OCI-LY1 (cell line): Measurements from ENCODE around the gene TANC1.

ENCODE experiments used
- H2AFZ ChIP-seq: fragments of 200-600 bp; sonication (generic), shearing (Covaris generic); 2 replicates; pipeline ENCODE4 v1.6.0; 2014; ENCODE audit warnings: antibody characterized with exemption, mild to moderate bottlenecking, low read length
- H3F3A ChIP-seq: fragments of 200-600 bp; sonication (generic), shearing (Covaris generic); 2 replicates; pipeline ENCODE4 v1.6.0; 2014; ENCODE audit warnings: mild to moderate bottlenecking, antibody characterized with exemption, low read length, moderate library complexity; ENCODE audit not compliant: insufficient read depth
- H3K27ac ChIP-seq: fragments of 200-600 bp; sonication (generic); 2 replicates; pipeline ENCODE4 v1.5.1; 2014; ENCODE audit warnings: low read length, mixed run types, mild to moderate bottlenecking, low read depth; ENCODE audit not compliant: poor library complexity, severe bottlenecking
- H3K27me3 ChIP-seq: fragments of 200-600 bp; sonication (generic); 2 replicates; pipeline ENCODE4 v1.6.0; 2014; ENCODE audit warnings: antibody characterized with exemption, mild to moderate bottlenecking, low read length, moderate library complexity; ENCODE audit not compliant: insufficient read depth
- H3K36me3 ChIP-seq: fragments of 200-600 bp; sonication (generic); 2 replicates; pipeline ENCODE4 v1.6.1; 2014; ENCODE audit warnings: mild to moderate bottlenecking, antibody characterized with exemption, low read length, moderate library complexity, mixed read lengths; ENCODE audit not compliant: insufficient read depth
- H3K4me1 ChIP-seq: fragments of 200-600 bp; sonication (generic); 2 replicates; pipeline ENCODE4 v1.5.1; 2014; ENCODE audit warnings: mild to moderate bottlenecking, low read length, moderate library complexity; ENCODE audit not compliant: insufficient read depth, severe bottlenecking
- H3K4me2 ChIP-seq: fragments of 200-600 bp; sonication (generic), shearing (Covaris generic); 2 replicates; pipeline ENCODE4 v1.6.1; 2014; ENCODE audit warnings: low read length
- H3K4me3 ChIP-seq: fragments of 200-600 bp; sonication (generic); 2 replicates; pipeline ENCODE4 v1.5.1; 2014; ENCODE audit warnings: low read length, low read depth, mild to moderate bottlenecking, mixed read lengths; ENCODE audit not compliant: poor library complexity, severe bottlenecking
- H3K79me2 ChIP-seq: fragments of 200-600 bp; shearing (Covaris generic); 2 replicates; pipeline ENCODE4 v1.6.1; 2016; ENCODE audit warnings: mixed run types, low read length, mixed read lengths; ENCODE audit not compliant: insufficient read depth
- H3K9ac ChIP-seq: fragments of 200-600 bp; sonication (generic), shearing (Covaris generic); 2 replicates; pipeline ENCODE4 v1.6.1; 2014; ENCODE audit warnings: mild to moderate bottlenecking, low read length, mixed read lengths
- H3K9me2 ChIP-seq: fragments of 200-600 bp; sonication (generic), shearing (Covaris generic); 2 replicates; pipeline ENCODE4 v1.6.1; 2014; ENCODE audit warnings: low read depth, mild to moderate bottlenecking, low read length, mixed read lengths
- H3K9me3 ChIP-seq: fragments of 200-600 bp; shearing (Covaris generic); 2 replicates; pipeline ENCODE4 v1.6.1; 2014; ENCODE audit warnings: low read length, mixed read lengths
- H4K20me1 ChIP-seq: fragments of 200-600 bp; sonication (generic), shearing (Covaris generic); 2 replicates; pipeline ENCODE4 v1.6.0; 2016; ENCODE audit warnings: mild to moderate bottlenecking, low read length; ENCODE audit not compliant: insufficient read depth
- EZH2 ChIP-seq: fragments of 200-600 bp; sonication (generic), shearing (Covaris generic); IDR thresholded peaks from 2 replicates; pipeline ENCODE4 v1.8.0; 2017; ENCODE audit warnings: borderline replicate concordance, mixed run types, mild to moderate bottlenecking, antibody characterized with exemption, low read length, moderate library complexity, mixed read lengths
- TF ChIP-seq, protein P1 (sequence below): fragments of 200-600 bp; sonication (generic), shearing (Covaris generic); IDR thresholded peaks from 2 replicates; pipeline ENCODE4 v1.5.1; 2017; ENCODE audit warnings: mild to moderate bottlenecking, antibody characterized with exemption, low read length, moderate library complexity, mixed read lengths

TANC1 gene

GRCh38 chr2:159177957-159178356, 209.5 kb downstream of the TANC1 start:
- no peaks in the 10 kb centered on the region for H3K36me3 ChIP-seq
- H2AFZ ChIP-seq, result no peak overlapping the region
- no peaks in the 10 kb centered on the region for H4K20me1 ChIP-seq
- H3K9ac ChIP-seq, result no peak overlapping the region
- no peaks in the 10 kb centered on the region for H3K9me2 ChIP-seq
- no peaks in the 10 kb centered on the region for H3F3A ChIP-seq
- H3K27ac ChIP-seq, result no peak overlapping the region
- H3K4me3 ChIP-seq, result no peak overlapping the region
- TF ChIP-seq EZH2, result no peak
- TF ChIP-seq, protein P1, sequence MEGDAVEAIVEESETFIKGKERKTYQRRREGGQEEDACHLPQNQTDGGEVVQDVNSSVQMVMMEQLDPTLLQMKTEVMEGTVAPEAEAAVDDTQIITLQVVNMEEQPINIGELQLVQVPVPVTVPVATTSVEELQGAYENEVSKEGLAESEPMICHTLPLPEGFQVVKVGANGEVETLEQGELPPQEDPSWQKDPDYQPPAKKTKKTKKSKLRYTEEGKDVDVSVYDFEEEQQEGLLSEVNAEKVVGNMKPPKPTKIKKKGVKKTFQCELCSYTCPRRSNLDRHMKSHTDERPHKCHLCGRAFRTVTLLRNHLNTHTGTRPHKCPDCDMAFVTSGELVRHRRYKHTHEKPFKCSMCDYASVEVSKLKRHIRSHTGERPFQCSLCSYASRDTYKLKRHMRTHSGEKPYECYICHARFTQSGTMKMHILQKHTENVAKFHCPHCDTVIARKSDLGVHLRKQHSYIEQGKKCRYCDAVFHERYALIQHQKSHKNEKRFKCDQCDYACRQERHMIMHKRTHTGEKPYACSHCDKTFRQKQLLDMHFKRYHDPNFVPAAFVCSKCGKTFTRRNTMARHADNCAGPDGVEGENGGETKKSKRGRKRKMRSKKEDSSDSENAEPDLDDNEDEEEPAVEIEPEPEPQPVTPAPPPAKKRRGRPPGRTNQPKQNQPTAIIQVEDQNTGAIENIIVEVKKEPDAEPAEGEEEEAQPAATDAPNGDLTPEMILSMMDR, result no peak
- H3K27me3 ChIP-seq, result no peaks in the 10 kb centered on the region
- H3K4me2 ChIP-seq, result no peak overlapping the region
- no peaks in the 10 kb centered on the region for H3K9me3 ChIP-seq
- no peaks in the 10 kb centered on the region for H3K79me2 ChIP-seq
- no peaks in the 10 kb centered on the region for H3K4me1 ChIP-seq

DNA sequence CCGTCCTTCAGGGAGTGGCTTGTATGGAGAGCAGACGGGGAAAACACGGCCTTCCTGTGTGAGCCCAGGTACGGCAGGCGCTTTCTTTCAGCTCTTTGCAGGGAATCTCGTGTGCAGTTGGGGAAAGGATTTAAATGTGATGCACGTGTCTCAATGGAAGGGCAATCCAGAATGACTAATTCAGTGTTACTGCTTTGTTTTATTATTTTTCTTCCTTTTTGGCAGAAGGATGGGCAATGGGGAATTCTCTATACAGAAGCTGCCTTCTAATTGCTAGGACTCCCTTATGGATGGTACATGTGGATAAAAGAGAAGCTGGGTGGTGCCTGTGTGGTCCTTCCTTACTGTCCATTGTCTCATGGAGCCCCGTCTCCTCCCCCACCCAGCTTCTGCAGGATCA, 210.7 kb downstream of the TANC1 start:
- no peak overlapping the region for H3K4me3 ChIP-seq
- H3F3A ChIP-seq, result no peaks in the 10 kb centered on the region
- no peaks in the 10 kb centered on the region for H3K9me2 ChIP-seq
- TF ChIP-seq, protein P1, result no peak
- TF ChIP-seq EZH2, result no peak
- H3K9me3 ChIP-seq, result no peaks in the 10 kb centered on the region
- H3K36me3 ChIP-seq, result no peaks in the 10 kb centered on the region
- no peak overlapping the region for H3K4me2 ChIP-seq
- no peak overlapping the region for H3K27ac ChIP-seq
- H3K27me3 ChIP-seq, result no peaks in the 10 kb centered on the region
- no peaks in the 10 kb centered on the region for H3K4me1 ChIP-seq
- H3K9ac ChIP-seq, result no peak overlapping the region
- H3K79me2 ChIP-seq, result no peaks in the 10 kb centered on the region
- H4K20me1 ChIP-seq, result no peaks in the 10 kb centered on the region
- no peak overlapping the region for H2AFZ ChIP-seq

- H3K9me2 ChIP-seq, result no peaks in the 10 kb centered on the region
- no peaks in the 10 kb centered on the region for H4K20me1 ChIP-seq
- H3K36me3 ChIP-seq, result no peaks in the 10 kb centered on the region
- H3K9me3 ChIP-seq, result no peaks in the 10 kb centered on the region
- no peaks in the 10 kb centered on the region for H3F3A ChIP-seq
- no peak overlapping the region for H3K9ac ChIP-seq
- H3K27ac ChIP-seq, result no peak overlapping the region
- H2AFZ ChIP-seq, result no peak overlapping the region
- H3K4me1 ChIP-seq, result no peaks in the 10 kb centered on the region
- no peaks in the 10 kb centered on the region for H3K27me3 ChIP-seq
- H3K4me3 ChIP-seq, result no peak overlapping the region
- no peak overlapping the region for H3K4me2 ChIP-seq
- H3K79me2 ChIP-seq, result no peaks in the 10 kb centered on the region
- TF ChIP-seq, protein P1, result no peak
- TF ChIP-seq EZH2, result no peak
Observed at GRCh38 chr2:159179696-159180095, 211.3 kb downstream of the TANC1 start.
